ENCODE data around the gene ARHGAP45. TPM values are rescaled to one million over a fixed set of nuclear protein-coding genes. Genes with fewer than 3 reads are reported as not detected.

ARHGAP45 gene
- total and polyA plus RNA-seq, 4 donors = 3.3 to 27.5 (median 9.7) TPM

DNA sequence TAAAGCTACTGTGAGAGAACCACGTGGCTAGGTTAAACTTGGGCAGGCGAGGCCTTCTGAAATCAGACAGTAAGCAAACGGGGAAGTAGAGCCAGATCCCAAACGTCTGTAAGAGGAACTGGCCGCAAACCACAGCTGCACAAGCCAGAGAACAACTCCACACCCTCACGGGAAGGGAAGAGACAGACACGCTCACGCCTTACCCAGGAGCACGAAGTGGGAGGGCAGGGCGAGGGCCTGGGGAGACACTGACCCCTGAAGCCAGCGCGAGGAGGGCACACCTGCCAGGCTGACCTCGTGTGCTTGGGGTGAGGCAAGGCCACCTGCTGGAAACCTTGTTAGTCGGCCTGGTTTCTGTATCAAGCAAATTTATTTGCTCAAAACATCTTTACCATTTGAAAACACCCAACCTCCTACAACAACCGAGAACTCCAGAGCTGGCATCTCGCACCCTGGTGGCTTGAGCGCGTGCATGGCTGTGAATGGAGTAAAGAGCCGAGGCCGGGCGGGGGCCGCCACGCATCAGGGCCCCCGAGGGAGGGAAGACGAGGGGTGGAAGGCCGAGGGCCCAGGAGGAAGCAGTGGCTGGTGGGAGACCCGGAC, 20.9 kb downstream of the ARHGAP45 start (continued):
- TF ChIP-seq, protein P1, sequence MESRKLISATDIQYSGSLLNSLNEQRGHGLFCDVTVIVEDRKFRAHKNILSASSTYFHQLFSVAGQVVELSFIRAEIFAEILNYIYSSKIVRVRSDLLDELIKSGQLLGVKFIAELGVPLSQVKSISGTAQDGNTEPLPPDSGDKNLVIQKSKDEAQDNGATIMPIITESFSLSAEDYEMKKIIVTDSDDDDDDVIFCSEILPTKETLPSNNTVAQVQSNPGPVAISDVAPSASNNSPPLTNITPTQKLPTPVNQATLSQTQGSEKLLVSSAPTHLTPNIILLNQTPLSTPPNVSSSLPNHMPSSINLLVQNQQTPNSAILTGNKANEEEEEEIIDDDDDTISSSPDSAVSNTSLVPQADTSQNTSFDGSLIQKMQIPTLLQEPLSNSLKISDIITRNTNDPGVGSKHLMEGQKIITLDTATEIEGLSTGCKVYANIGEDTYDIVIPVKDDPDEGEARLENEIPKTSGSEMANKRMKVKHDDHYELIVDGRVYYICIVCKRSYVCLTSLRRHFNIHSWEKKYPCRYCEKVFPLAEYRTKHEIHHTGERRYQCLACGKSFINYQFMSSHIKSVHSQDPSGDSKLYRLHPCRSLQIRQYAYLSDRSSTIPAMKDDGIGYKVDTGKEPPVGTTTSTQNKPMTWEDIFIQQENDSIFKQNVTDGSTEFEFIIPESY (IDR thresholded peaks at IDR 0.05) = no peak
- TF ChIP-seq, protein P2, sequence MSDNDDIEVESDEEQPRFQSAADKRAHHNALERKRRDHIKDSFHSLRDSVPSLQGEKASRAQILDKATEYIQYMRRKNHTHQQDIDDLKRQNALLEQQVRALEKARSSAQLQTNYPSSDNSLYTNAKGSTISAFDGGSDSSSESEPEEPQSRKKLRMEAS (IDR thresholded peaks at IDR 0.05) = no peak

GRCh38 chr19:1088416-1089010, 21.5 kb downstream of the ARHGAP45 start:
- H3K9ac ChIP-seq (ENCODE audit: low read depth in 1 of 2, low read length in 2 of 2) = no peak overlapping the region
- H3K27ac ChIP-seq (ENCODE audit: low read depth in 1 of 2, low read length in 2 of 2) = peak overlapping the region; percentile 20 to 55
- H3K27me3 ChIP-seq (ENCODE audit: control insufficient read depth in 4 of 4, insufficient read depth in 4 of 4, low read length in 3 of 4) = no peaks in the 10 kb centered on the region
- peaks cover 3 to 21% (median 7%) of the 10 kb centered on the region in 4 donors for H3K4me1 ChIP-seq (ENCODE audit: control insufficient read depth in 4 of 4, insufficient read depth in 4 of 4, low read length in 3 of 4)
- H3K4me3 ChIP-seq (ENCODE audit: low read depth in 1 of 3, low read length in 3 of 3) = no peak overlapping the region
- DNase-seq (ENCODE audit: low spot score) = no peak
- H3K9me3 ChIP-seq (ENCODE audit: control insufficient read depth in 4 of 4, low read length in 3 of 4) = no peaks in the 10 kb centered on the region
- H3K36me3 ChIP-seq (ENCODE audit: control insufficient read depth in 4 of 4, insufficient read depth in 3 of 4, low read depth in 1 of 4, low read length in 3 of 4) = peaks cover 9 to 27% (median 23%) of the 10 kb centered on the region in 4 donors
- WGBS = 77% methylated on average over 27 of the region's 27 CpGs
- TF ChIP-seq HNF4A (conservative IDR thresholded peaks at IDR 0.05) (no peak), NR2F2 (IDR thresholded peaks at IDR 0.05) (no peak), ATF3 (IDR thresholded peaks at IDR 0.05) (no peak), FOXA2 (IDR thresholded peaks at IDR 0.05) (no peak), FOXA1 (IDR thresholded peaks at IDR 0.05) (no peak), YY1 (IDR thresholded peaks at IDR 0.05) (no peak), HNF4G (IDR thresholded peaks at IDR 0.05) (no peak), RAD21 (IDR thresholded peaks at IDR 0.05) (no peak), RXRA (IDR thresholded peaks at IDR 0.05) (no peak), TAF1 (conservative IDR thresholded peaks at IDR 0.05) (no peak), GABPA (IDR thresholded peaks at IDR 0.05 in 1 of 2, conservative IDR thresholded peaks at IDR 0.05 in 1 of 2) (no peak), SP1 (IDR thresholded peaks at IDR 0.05) (no peak), EGR1 (IDR thresholded peaks at IDR 0.05; ENCODE audit: low read depth in 2 of 2) (no peak), JUND (IDR thresholded peaks at IDR 0.05) (no peak)
- TF ChIP-seq, protein P1 (IDR thresholded peaks at IDR 0.05) = no peak
- TF ChIP-seq, protein P3, sequence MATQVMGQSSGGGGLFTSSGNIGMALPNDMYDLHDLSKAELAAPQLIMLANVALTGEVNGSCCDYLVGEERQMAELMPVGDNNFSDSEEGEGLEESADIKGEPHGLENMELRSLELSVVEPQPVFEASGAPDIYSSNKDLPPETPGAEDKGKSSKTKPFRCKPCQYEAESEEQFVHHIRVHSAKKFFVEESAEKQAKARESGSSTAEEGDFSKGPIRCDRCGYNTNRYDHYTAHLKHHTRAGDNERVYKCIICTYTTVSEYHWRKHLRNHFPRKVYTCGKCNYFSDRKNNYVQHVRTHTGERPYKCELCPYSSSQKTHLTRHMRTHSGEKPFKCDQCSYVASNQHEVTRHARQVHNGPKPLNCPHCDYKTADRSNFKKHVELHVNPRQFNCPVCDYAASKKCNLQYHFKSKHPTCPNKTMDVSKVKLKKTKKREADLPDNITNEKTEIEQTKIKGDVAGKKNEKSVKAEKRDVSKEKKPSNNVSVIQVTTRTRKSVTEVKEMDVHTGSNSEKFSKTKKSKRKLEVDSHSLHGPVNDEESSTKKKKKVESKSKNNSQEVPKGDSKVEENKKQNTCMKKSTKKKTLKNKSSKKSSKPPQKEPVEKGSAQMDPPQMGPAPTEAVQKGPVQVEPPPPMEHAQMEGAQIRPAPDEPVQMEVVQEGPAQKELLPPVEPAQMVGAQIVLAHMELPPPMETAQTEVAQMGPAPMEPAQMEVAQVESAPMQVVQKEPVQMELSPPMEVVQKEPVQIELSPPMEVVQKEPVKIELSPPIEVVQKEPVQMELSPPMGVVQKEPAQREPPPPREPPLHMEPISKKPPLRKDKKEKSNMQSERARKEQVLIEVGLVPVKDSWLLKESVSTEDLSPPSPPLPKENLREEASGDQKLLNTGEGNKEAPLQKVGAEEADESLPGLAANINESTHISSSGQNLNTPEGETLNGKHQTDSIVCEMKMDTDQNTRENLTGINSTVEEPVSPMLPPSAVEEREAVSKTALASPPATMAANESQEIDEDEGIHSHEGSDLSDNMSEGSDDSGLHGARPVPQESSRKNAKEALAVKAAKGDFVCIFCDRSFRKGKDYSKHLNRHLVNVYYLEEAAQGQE (IDR thresholded peaks at IDR 0.05) = no peak
- TF ChIP-seq, protein P2 (IDR thresholded peaks at IDR 0.05) = no peak
- TF ChIP-seq, protein P4, sequence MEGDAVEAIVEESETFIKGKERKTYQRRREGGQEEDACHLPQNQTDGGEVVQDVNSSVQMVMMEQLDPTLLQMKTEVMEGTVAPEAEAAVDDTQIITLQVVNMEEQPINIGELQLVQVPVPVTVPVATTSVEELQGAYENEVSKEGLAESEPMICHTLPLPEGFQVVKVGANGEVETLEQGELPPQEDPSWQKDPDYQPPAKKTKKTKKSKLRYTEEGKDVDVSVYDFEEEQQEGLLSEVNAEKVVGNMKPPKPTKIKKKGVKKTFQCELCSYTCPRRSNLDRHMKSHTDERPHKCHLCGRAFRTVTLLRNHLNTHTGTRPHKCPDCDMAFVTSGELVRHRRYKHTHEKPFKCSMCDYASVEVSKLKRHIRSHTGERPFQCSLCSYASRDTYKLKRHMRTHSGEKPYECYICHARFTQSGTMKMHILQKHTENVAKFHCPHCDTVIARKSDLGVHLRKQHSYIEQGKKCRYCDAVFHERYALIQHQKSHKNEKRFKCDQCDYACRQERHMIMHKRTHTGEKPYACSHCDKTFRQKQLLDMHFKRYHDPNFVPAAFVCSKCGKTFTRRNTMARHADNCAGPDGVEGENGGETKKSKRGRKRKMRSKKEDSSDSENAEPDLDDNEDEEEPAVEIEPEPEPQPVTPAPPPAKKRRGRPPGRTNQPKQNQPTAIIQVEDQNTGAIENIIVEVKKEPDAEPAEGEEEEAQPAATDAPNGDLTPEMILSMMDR (IDR thresholded peaks at IDR 0.05; ENCODE audit: low read depth, low read length, missing input control) = no peak
